DND-41 (cell line): Measurements from ENCODE around the gene WDR83.

ENCODE experiments used
- CTCF ChIP-seq: IDR thresholded peaks from 2 replicates; pipeline ENCODE4 v1.5.1; 2012; ENCODE audit warnings: borderline replicate concordance, low read length, moderate library complexity, mild to moderate bottlenecking; ENCODE audit not compliant: poor library complexity, severe bottlenecking; ENCODE audit errors: extremely low read depth
- EZH2 ChIP-seq: IDR thresholded peaks from 3 replicates; pipeline ENCODE4 v1.6.1; 2012; ENCODE audit warnings: borderline replicate concordance, low read depth, mild to moderate bottlenecking, moderate library complexity, low read length, inconsistent platforms; ENCODE audit not compliant: severe bottlenecking

- TF ChIP-seq CTCF (no peak), EZH2 (no peak)
Measured at GRCh38 chr19:12695096-12695495, 28.5 kb downstream of the WDR83 start.
